ENCODE results near the gene ROPN1L.
A peak's percentile ranks its signal among the peaks of the same experiment; 100 is the strongest.

Gene ROPN1L

DNA sequence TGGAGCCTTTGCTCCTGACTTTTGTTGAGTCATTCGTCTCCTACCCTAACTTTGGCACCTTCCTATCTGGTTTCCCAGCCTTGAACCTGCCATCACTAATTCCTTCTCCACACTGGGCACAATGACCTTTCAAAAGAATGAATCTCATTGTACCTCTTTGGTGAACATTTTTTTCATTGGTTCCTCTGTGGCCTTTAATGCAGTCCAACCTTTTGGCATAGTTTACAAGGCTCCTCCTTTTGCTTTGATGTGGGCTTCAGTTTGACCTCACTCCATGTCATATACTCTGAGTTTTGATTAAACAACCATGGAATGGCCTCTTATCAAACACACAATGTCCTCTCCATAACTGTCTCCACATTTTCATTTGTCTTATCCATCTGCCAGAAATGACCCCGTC is 14.5 kb upstream of the ROPN1L start:
- no peaks in the 10 kb centered on the region for H3K4me1 ChIP-seq (ENCODE audit: control insufficient read depth in 2 of 2, insufficient read depth in 2 of 2, low read length in 2 of 2)
- H3K36me3 ChIP-seq (ENCODE audit: control insufficient read depth in 2 of 2, insufficient read depth in 2 of 2, low read length in 2 of 2), result peaks cover 57 to 72% of the 10 kb centered on the region in 2 donors
- no peaks in the 10 kb centered on the region for H3K27me3 ChIP-seq (ENCODE audit: control insufficient read depth in 2 of 2, insufficient read depth in 2 of 2, low read length in 2 of 2)
- no peak overlapping the region for H3K4me3 ChIP-seq (ENCODE audit: low read length in 2 of 2)
- H3K27ac ChIP-seq (ENCODE audit: low read depth in 2 of 2, low read length in 2 of 2), result no peak overlapping the region
- H3K9ac ChIP-seq (ENCODE audit: low read depth in 1 of 2, low read length in 2 of 2), result no peak overlapping the region
- H3K9me3 ChIP-seq (ENCODE audit: control insufficient read depth in 2 of 2, low read length in 2 of 2), result no peaks in the 10 kb centered on the region

DNA sequence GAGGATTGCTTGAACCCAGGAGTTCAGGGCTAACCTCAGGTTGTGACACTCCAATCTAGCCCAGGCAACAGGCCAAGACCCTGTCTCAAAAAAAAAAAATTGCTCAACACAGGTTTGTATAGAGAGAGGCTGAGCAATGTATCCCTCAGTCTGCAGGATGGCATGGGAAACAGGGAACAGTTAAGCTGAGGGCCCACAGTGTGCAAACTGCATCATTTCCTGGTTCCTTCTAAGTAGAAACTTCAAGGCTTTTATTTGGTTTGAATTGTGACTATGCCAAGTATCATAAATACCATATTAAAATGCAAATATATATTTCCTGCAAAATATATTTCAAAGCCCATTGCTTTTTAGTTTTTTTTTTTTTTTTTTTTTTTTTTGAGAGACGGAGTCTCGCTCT is 13.7 kb upstream of the ROPN1L start:
- H3K27me3 ChIP-seq (ENCODE audit: control insufficient read depth in 2 of 2, insufficient read depth in 2 of 2, low read length in 2 of 2), result no peaks in the 10 kb centered on the region
- H3K4me1 ChIP-seq (ENCODE audit: control insufficient read depth in 2 of 2, insufficient read depth in 2 of 2, low read length in 2 of 2), result no peaks in the 10 kb centered on the region
- no peak overlapping the region for H3K4me3 ChIP-seq (ENCODE audit: low read length in 2 of 2)
- no peak overlapping the region for H3K27ac ChIP-seq (ENCODE audit: low read depth in 2 of 2, low read length in 2 of 2)
- no peak overlapping the region for H3K9ac ChIP-seq (ENCODE audit: low read depth in 1 of 2, low read length in 2 of 2)
- no peaks in the 10 kb centered on the region for H3K9me3 ChIP-seq (ENCODE audit: control insufficient read depth in 2 of 2, low read length in 2 of 2)
- H3K36me3 ChIP-seq (ENCODE audit: control insufficient read depth in 2 of 2, insufficient read depth in 2 of 2, low read length in 2 of 2), result peaks cover 61 to 74% of the 10 kb centered on the region in 2 donors

DNA sequence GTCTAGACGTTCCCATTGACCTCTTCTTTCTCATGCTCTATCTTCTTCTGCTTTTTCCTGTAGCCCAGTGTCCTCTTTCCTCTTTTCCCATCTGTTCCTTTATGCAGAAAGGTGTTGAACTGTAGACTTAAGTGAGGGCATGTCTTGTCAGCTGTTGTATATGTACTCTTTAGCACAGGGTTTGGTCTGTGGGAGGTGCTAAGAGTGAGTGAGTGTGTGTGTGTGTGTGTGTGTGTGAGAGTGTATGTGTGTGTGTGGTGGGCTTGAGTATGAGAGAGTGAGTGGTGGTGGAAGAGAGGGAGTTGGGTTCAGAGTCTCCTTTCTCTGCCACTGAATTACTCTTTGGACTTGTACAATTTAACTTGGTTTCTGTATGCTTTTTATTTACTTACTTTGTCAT is 10.3 kb upstream of the ROPN1L start:
- no peaks in the 10 kb centered on the region for H3K4me1 ChIP-seq (ENCODE audit: control insufficient read depth in 2 of 2, insufficient read depth in 2 of 2, low read length in 2 of 2)
- H3K4me3 ChIP-seq (ENCODE audit: low read length in 2 of 2), result no peak overlapping the region
- no peak overlapping the region for H3K27ac ChIP-seq (ENCODE audit: low read depth in 2 of 2, low read length in 2 of 2)
- H3K27me3 ChIP-seq (ENCODE audit: control insufficient read depth in 2 of 2, insufficient read depth in 2 of 2, low read length in 2 of 2), result no peaks in the 10 kb centered on the region
- no peak overlapping the region for H3K9ac ChIP-seq (ENCODE audit: low read depth in 1 of 2, low read length in 2 of 2)
- peaks cover 54 to 67% of the 10 kb centered on the region in 2 donors for H3K36me3 ChIP-seq (ENCODE audit: control insufficient read depth in 2 of 2, insufficient read depth in 2 of 2, low read length in 2 of 2)
- no peaks in the 10 kb centered on the region for H3K9me3 ChIP-seq (ENCODE audit: control insufficient read depth in 2 of 2, low read length in 2 of 2)

DNA sequence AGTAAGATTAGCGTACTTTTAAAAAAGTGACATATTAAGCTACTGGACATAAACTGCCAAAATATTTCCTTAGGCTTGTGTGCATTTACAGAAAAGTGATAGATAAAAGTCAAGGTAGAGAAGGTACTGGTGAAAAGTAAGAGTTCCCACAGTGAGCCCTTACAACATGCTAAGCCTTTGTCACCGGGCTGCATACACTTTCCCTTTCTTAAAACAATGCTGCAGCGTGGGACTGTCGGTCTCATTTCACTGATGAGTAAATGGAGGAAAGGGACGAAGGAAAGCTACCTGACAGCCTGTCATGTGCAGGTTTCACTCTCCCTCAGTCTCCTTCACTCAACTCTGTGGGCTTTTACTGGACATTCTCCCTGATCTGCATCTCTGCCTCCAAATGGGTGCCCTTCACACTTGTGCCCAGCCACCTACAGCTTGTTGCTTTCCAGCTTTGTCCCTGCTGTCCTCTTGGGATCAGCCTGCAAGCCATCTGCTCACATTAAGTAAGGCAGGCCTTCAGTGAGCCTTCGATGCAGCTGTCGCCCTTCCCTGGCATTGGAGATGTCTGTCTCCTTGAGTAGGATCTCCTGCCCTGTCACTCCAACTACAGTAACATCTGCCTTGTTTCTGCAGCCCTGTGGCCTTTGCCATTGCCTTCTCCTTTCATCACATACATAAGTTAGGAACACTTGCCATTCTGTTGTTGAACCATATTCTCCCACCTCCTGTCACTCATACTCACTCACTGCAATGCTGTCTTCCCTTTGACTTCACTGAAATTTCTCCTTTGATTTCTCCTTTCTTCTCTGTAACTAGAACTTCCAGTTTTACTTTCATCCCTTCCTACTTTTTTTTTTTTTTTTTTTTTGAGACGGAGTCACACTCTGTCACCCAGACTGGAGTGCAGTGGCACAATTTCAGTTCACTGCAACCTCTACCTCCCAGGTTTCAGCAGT is 9.3 kb upstream of the ROPN1L start:
- Histone ChIP-seq H3K27ac (ENCODE audit: low read depth in 2 of 2, low read length in 2 of 2) (no peak overlapping the region), H3K9me3 (ENCODE audit: control insufficient read depth in 2 of 2, low read length in 2 of 2) (no peaks in the 10 kb centered on the region), H3K36me3 (ENCODE audit: control insufficient read depth in 2 of 2, insufficient read depth in 2 of 2, low read length in 2 of 2) (peaks cover 52 to 58% of the 10 kb centered on the region in 2 donors), H3K27me3 (ENCODE audit: control insufficient read depth in 2 of 2, insufficient read depth in 2 of 2, low read length in 2 of 2) (no peaks in the 10 kb centered on the region), H3K9ac (ENCODE audit: low read depth in 1 of 2, low read length in 2 of 2) (no peak overlapping the region), H3K4me3 (ENCODE audit: low read length in 2 of 2) (no peak overlapping the region), H3K4me1 (ENCODE audit: control insufficient read depth in 2 of 2, insufficient read depth in 2 of 2, low read length in 2 of 2) (no peaks in the 10 kb centered on the region)

DNA sequence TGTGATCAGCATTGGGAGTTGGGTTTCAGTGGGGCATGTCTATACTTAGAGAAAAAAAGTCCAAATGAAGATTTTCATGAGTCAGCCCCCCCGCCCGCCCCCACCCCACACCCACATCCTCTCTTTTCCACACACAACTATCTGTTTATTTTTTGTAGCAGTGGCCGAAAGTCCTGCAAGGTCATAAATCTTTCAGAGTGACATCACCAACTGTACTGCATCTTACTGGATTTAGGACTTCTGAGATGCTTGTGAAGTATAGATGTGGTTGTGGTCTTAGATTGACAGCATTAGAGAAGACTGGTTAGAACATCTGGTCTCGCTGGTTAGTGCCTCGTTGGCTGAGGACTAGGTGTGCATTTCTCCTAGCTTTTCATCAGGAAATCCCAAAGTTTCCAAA is 7.3 kb upstream of the ROPN1L start:
- H3K27ac ChIP-seq (ENCODE audit: low read depth in 2 of 2, low read length in 2 of 2), result no peak overlapping the region
- no peak overlapping the region for H3K9ac ChIP-seq (ENCODE audit: low read depth in 1 of 2, low read length in 2 of 2)
- peaks cover 47 to 60% of the 10 kb centered on the region in 2 donors for H3K36me3 ChIP-seq (ENCODE audit: control insufficient read depth in 2 of 2, insufficient read depth in 2 of 2, low read length in 2 of 2)
- H3K27me3 ChIP-seq (ENCODE audit: control insufficient read depth in 2 of 2, insufficient read depth in 2 of 2, low read length in 2 of 2), result no peaks in the 10 kb centered on the region
- H3K4me3 ChIP-seq (ENCODE audit: low read length in 2 of 2), result no peak overlapping the region
- H3K4me1 ChIP-seq (ENCODE audit: control insufficient read depth in 2 of 2, insufficient read depth in 2 of 2, low read length in 2 of 2), result no peaks in the 10 kb centered on the region
- no peaks in the 10 kb centered on the region for H3K9me3 ChIP-seq (ENCODE audit: control insufficient read depth in 2 of 2, low read length in 2 of 2)

DNA sequence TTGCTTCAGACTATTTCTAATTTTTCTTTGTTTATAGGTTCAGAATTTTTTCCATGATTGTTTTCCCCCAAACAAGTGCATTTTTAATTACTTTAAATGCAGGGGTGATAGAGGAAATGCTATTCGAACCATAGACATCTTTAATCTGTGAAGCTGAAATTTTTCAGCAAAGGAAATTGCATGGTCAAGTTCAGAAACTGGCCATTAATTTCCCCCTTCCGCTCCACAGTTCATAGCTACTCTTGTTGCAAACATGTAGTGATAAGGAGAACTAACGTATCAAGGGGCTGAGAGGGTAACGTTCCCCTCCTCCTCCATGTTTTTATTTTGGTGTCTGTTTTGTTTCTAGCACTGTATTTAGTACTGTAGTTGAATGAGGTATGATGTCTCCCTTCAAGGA is 3.4 kb upstream of the ROPN1L start:
- Histone ChIP-seq H3K9ac (ENCODE audit: low read depth in 1 of 2, low read length in 2 of 2) (no peak overlapping the region), H3K4me3 (ENCODE audit: low read length in 2 of 2) (no peak overlapping the region), H3K4me1 (ENCODE audit: control insufficient read depth in 2 of 2, insufficient read depth in 2 of 2, low read length in 2 of 2) (peaks cover 8 to 11% of the 10 kb centered on the region in 2 donors), H3K9me3 (ENCODE audit: control insufficient read depth in 2 of 2, low read length in 2 of 2) (no peaks in the 10 kb centered on the region), H3K27ac (ENCODE audit: low read depth in 2 of 2, low read length in 2 of 2) (no peak overlapping the region), H3K36me3 (ENCODE audit: control insufficient read depth in 2 of 2, insufficient read depth in 2 of 2, low read length in 2 of 2) (peaks cover 12 to 28% of the 10 kb centered on the region in 2 donors), H3K27me3 (ENCODE audit: control insufficient read depth in 2 of 2, insufficient read depth in 2 of 2, low read length in 2 of 2) (peaks cover 0 to 3% of the 10 kb centered on the region in 2 donors)

DNA sequence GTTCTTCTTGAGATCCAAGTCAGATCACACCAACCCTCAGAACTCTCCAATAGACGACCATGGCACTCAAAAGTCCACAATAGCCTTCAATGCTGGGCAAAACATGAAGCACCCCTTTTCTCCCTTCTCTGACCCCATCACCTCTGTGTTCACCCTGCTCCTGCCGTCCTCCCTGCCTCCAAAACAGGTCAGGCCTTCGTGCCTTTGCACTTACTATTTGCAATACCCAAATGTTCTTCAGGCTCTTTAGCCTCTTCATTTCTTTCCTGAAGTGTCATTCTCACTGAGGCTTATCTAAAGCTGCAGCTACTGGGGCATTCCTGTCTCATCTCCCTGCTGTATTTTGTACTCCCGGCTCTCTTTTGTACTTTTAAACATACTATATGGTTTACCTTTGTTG is 2.0 kb upstream of the ROPN1L start:
- Histone ChIP-seq H3K4me3 (ENCODE audit: low read length in 2 of 2) (no peak overlapping the region), H3K27ac (ENCODE audit: low read depth in 2 of 2, low read length in 2 of 2) (no peak overlapping the region), H3K9me3 (ENCODE audit: control insufficient read depth in 2 of 2, low read length in 2 of 2) (no peaks in the 10 kb centered on the region), H3K36me3 (ENCODE audit: control insufficient read depth in 2 of 2, insufficient read depth in 2 of 2, low read length in 2 of 2) (peaks cover under 1 to 19% of the 10 kb centered on the region in 2 donors), H3K9ac (ENCODE audit: low read depth in 1 of 2, low read length in 2 of 2) (no peak overlapping the region), H3K27me3 (ENCODE audit: control insufficient read depth in 2 of 2, insufficient read depth in 2 of 2, low read length in 2 of 2) (peaks cover 0 to 3% of the 10 kb centered on the region in 2 donors), H3K4me1 (ENCODE audit: control insufficient read depth in 2 of 2, insufficient read depth in 2 of 2, low read length in 2 of 2) (peaks cover 8 to 11% of the 10 kb centered on the region in 2 donors)

DNA sequence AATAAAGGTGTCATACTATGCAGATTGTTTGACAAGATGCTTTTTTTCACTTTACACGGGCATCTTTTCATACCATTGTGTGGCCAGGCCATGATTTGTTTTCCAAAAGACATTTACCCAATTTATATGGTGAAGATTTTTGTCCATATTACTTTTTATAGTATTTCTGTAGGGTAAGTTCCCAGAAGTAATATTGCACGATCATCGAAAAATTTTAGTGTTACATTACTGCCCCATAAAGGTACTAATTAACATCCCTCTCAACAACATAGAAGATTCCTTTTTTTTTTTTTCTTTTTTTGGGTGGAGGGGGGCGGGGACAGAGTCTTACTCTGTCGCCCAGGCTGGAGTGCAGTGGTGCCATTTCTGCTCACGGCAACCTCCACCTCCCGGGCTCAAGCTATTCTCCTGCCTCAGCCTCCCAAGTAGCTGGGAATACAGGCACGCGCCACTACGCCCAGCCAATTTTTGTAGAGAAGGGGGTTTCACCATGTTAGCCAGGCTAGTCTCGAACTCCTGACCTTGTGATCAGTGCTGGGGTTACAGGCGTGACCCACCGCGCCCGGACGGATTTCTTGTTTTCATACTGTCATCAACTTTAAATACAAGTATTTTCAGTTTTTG is 1.2 kb upstream of the ROPN1L start:
- peaks cover 8 to 11% of the 10 kb centered on the region in 2 donors for H3K4me1 ChIP-seq (ENCODE audit: control insufficient read depth in 2 of 2, insufficient read depth in 2 of 2, low read length in 2 of 2)
- H3K36me3 ChIP-seq (ENCODE audit: control insufficient read depth in 2 of 2, insufficient read depth in 2 of 2, low read length in 2 of 2), result peaks cover 0 to 19% of the 10 kb centered on the region in 2 donors
- no peaks in the 10 kb centered on the region for H3K9me3 ChIP-seq (ENCODE audit: control insufficient read depth in 2 of 2, low read length in 2 of 2)
- H3K27ac ChIP-seq (ENCODE audit: low read depth in 2 of 2, low read length in 2 of 2), result no peak overlapping the region
- peaks cover 0 to 3% of the 10 kb centered on the region in 2 donors for H3K27me3 ChIP-seq (ENCODE audit: control insufficient read depth in 2 of 2, insufficient read depth in 2 of 2, low read length in 2 of 2)
- peak overlapping the region; percentile 87 to 92 for H3K4me3 ChIP-seq (ENCODE audit: low read length in 2 of 2)
- peak overlapping the region; percentile 1 to 83 for H3K9ac ChIP-seq (ENCODE audit: low read depth in 1 of 2, low read length in 2 of 2)

DNA sequence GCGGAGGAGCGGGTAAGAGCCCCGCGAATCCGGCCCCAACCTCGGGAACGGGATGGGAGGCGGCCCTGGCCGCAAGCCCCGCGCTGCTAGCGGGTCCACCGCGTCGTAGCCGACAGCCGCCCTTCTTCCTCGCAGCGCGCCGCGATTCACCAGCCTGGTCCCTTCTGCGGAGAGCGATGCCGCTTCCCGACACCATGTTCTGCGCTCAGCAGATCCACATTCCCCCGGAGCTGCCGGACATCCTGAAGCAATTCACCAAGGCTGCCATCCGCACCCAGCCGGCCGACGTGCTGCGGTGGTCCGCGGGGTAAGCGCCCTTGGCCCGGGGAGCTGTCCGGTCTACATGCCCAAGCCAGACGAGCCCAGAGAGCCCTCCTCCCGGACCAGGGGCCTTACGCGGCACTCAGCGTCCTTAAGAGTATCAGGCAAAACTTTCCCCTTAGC is 335 bp downstream of the ROPN1L start:
- Histone ChIP-seq H3K4me1 (ENCODE audit: control insufficient read depth in 2 of 2, insufficient read depth in 2 of 2, low read length in 2 of 2) (peaks cover 8 to 11% of the 10 kb centered on the region in 2 donors), H3K9ac (ENCODE audit: low read depth in 1 of 2, low read length in 2 of 2) (peak overlapping the region; percentile 36 to 47), H3K27ac (ENCODE audit: low read depth in 2 of 2, low read length in 2 of 2) (no peak overlapping the region)

DNA sequence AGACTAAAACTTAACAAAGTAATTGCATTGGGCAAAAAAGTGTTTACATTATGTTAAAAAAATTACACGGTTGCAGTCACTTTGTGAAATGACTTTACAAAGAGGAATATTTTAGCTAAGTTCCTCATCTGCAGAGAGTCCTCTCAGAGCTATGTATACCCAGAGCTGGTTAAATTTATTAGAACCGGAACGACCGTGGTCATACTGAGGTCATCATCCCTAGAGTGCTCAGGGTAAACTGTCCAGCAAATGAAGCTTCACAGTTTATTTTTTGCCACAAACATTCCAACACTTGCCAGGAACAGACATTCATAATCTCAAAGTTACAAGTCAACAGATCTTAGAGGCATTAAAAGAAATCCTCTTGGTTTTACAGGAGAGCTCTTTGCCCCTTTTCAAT is 897 bp downstream of the ROPN1L start:
- no peaks in the 10 kb centered on the region for H3K9me3 ChIP-seq (ENCODE audit: control insufficient read depth in 2 of 2, low read length in 2 of 2)
- H3K4me3 ChIP-seq (ENCODE audit: low read length in 2 of 2), result peak overlapping the region; percentile 87 to 92
- peaks cover 0 to 10% of the 10 kb centered on the region in 2 donors for H3K36me3 ChIP-seq (ENCODE audit: control insufficient read depth in 2 of 2, insufficient read depth in 2 of 2, low read length in 2 of 2)
- H3K4me1 ChIP-seq (ENCODE audit: control insufficient read depth in 2 of 2, insufficient read depth in 2 of 2, low read length in 2 of 2), result peaks cover 8 to 11% of the 10 kb centered on the region in 2 donors
- no peak overlapping the region for H3K9ac ChIP-seq (ENCODE audit: low read depth in 1 of 2, low read length in 2 of 2)
- peaks cover 0 to 3% of the 10 kb centered on the region in 2 donors for H3K27me3 ChIP-seq (ENCODE audit: control insufficient read depth in 2 of 2, insufficient read depth in 2 of 2, low read length in 2 of 2)
- H3K27ac ChIP-seq (ENCODE audit: low read depth in 2 of 2, low read length in 2 of 2), result no peak overlapping the region

More for the DNA sequence above, 335 bp downstream of the ROPN1L start:
- H3K36me3 ChIP-seq (ENCODE audit: control insufficient read depth in 2 of 2, insufficient read depth in 2 of 2, low read length in 2 of 2), result peaks cover 0 to 14% of the 10 kb centered on the region in 2 donors
- H3K4me3 ChIP-seq (ENCODE audit: low read length in 2 of 2), result peak overlapping the region; percentile 87 to 92
- peaks cover 0 to 3% of the 10 kb centered on the region in 2 donors for H3K27me3 ChIP-seq (ENCODE audit: control insufficient read depth in 2 of 2, insufficient read depth in 2 of 2, low read length in 2 of 2)
- no peaks in the 10 kb centered on the region for H3K9me3 ChIP-seq (ENCODE audit: control insufficient read depth in 2 of 2, low read length in 2 of 2)

Data from mucosa of rectum (tissue), 2 donors.